ENCODE measurements around the gene USP6NL. TPM values are rescaled to one million over a fixed set of nuclear protein-coding genes. Genes with fewer than 3 reads are reported as not detected.

The USP6NL gene
- total RNA-seq, 4 donors from 2014 or later, result 10.4 to 14.9 (median 13.2) TPM

DNA sequence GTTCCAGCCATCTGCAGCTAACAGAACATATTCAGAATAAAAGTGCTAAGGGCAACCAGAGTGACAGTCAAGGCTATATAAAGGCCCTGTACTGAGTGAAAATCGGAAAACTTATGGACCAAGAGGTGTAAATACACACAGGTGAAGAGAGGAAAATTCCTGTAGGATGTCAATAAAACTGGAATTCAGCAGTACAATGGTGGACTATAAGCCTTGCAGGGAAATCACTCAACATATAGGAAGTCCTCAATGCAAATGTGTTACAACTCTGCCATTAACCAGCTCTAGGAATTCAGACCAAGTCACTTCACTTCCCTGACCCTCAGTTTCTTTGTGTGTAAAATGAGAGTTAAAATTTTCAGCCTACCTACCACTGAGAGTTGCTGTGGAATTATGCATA is 7.7 kb downstream of the USP6NL start:
- TF ChIP-seq POLR2A (IDR thresholded peaks at IDR 0.05; ENCODE audit: low read depth), result no peak
- no peak for TF ChIP-seq POLR2AphosphoS5 (IDR thresholded peaks at IDR 0.05)
- TF ChIP-seq, protein P1, sequence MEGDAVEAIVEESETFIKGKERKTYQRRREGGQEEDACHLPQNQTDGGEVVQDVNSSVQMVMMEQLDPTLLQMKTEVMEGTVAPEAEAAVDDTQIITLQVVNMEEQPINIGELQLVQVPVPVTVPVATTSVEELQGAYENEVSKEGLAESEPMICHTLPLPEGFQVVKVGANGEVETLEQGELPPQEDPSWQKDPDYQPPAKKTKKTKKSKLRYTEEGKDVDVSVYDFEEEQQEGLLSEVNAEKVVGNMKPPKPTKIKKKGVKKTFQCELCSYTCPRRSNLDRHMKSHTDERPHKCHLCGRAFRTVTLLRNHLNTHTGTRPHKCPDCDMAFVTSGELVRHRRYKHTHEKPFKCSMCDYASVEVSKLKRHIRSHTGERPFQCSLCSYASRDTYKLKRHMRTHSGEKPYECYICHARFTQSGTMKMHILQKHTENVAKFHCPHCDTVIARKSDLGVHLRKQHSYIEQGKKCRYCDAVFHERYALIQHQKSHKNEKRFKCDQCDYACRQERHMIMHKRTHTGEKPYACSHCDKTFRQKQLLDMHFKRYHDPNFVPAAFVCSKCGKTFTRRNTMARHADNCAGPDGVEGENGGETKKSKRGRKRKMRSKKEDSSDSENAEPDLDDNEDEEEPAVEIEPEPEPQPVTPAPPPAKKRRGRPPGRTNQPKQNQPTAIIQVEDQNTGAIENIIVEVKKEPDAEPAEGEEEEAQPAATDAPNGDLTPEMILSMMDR (IDR thresholded peaks at IDR 0.05), result no peak
- no peak for TF ChIP-seq EP300 (IDR thresholded peaks at IDR 0.05)
- no peak overlapping the region for H3K27ac ChIP-seq (replicated peaks in 1 of 4)
- DNase-seq (ENCODE audit: extremely low spot score), result no peak
- 93% methylated on average over 1 of the region's 1 CpG for WGBS
- intact Hi-C loops (cut with DNase I), result no loop called here
- H3K9me3 ChIP-seq, result no peaks in the 10 kb centered on the region
- H3K4me3 ChIP-seq, result no peak overlapping the region
- H3K36me3 ChIP-seq, result no peaks in the 10 kb centered on the region
- no peaks in the 10 kb centered on the region for H3K27me3 ChIP-seq
- peaks cover 0 to 11% (median 4%) of the 10 kb centered on the region in 4 donors for H3K4me1 ChIP-seq

DNA sequence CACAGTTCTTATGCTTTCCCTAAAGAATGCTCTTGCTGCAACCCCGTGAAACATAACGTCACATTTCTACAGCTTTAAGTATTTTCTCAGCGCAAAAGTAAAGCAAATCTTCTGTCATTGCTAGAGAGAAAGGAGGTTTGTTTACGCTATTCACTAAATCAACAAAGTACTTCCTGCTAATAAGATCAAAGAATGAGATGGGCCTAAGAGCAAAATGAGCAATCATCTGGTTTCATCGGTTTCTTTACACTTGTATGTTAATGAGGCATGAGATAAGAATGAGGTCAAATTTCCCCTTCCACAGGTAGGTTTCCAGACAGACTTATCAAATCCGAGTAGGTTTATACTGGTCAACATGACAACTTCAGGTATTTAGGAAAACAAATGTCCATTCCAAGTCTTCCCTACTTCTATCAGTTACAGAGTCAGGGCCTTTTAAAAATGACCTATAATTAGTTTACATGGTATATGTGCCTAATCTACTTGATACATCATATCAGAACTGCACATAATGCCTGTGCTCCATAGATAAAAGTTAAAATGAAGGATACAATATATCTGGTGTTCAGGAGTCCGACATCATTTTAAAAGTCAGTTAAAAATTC is 8.4 kb downstream of the USP6NL start:
- no peak overlapping the region for H3K27ac ChIP-seq (replicated peaks in 1 of 4)
- intact Hi-C loops (cut with DNase I), result no loop called here
- no peak for DNase-seq (ENCODE audit: extremely low spot score)
- no peak overlapping the region for H3K4me3 ChIP-seq
- no peaks in the 10 kb centered on the region for H3K27me3 ChIP-seq
- no peak for TF ChIP-seq POLR2A (IDR thresholded peaks at IDR 0.05; ENCODE audit: low read depth)
- TF ChIP-seq, protein P1 (IDR thresholded peaks at IDR 0.05), result no peak
- no peak for TF ChIP-seq EP300 (IDR thresholded peaks at IDR 0.05)
- no peak for TF ChIP-seq POLR2AphosphoS5 (IDR thresholded peaks at IDR 0.05)
- WGBS, result 82% methylated on average over 7 of the region's 7 CpGs
- H3K4me1 ChIP-seq, result peaks cover 0 to 8% (median 4%) of the 10 kb centered on the region in 4 donors
- no peaks in the 10 kb centered on the region for H3K36me3 ChIP-seq
- no peaks in the 10 kb centered on the region for H3K9me3 ChIP-seq

DNA sequence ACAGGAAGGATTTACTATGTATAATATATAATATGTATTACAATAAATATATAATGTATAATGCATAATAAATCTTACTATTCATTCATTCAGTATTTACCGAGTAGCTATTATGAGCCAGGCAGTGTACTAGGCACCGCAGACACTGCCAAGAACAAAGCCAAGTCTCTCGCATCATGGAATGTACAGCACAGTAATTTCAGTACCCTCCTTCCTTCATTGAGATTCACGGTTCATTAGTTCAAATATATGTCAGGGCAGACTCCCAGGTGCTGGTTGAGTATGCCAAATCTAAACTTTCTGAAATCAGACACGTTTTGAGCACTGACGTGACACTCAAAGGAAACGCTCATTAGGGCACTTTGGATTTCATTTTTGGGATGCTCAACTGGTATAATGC is 9.1 kb downstream of the USP6NL start:
- no peak for DNase-seq (ENCODE audit: extremely low spot score)
- 91% methylated on average over 7 of the region's 7 CpGs for WGBS
- Histone ChIP-seq H3K9me3 (no peaks in the 10 kb centered on the region), H3K4me1 (peaks cover 0 to 8% (median 4%) of the 10 kb centered on the region in 4 donors), H3K27me3 (no peaks in the 10 kb centered on the region), H3K36me3 (no peaks in the 10 kb centered on the region), H3K27ac (replicated peaks in 1 of 4) (no peak overlapping the region), H3K4me3 (no peak overlapping the region)
- intact Hi-C loops (cut with DNase I), result no loop called here
- TF ChIP-seq POLR2A (IDR thresholded peaks at IDR 0.05; ENCODE audit: low read depth), result no peak
- TF ChIP-seq POLR2AphosphoS5 (IDR thresholded peaks at IDR 0.05), result no peak

DNA sequence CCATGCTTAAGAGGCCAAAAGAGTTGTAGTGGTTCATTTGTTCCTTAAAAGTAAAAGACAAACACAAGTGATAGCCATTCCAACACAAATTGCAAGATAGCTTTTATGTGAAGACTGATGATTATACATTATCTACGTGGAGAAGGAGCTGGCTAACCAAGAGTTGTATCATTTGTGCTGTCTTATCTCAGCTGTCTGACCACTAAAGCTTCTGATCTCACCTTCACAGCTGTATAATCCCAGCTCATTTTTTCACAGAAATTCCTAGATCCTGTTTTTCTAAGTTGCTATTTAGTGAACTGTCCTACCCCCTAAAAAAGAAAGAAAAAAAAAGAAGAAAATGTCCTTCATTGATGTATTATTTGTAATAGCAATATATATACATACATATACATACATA is 9.8 kb downstream of the USP6NL start:
- Histone ChIP-seq H3K4me3 (no peak overlapping the region), H3K27ac (replicated peaks in 1 of 4) (no peak overlapping the region), H3K9me3 (no peaks in the 10 kb centered on the region), H3K4me1 (peaks cover 0 to 8% (median 4%) of the 10 kb centered on the region in 4 donors), H3K27me3 (no peaks in the 10 kb centered on the region), H3K36me3 (no peaks in the 10 kb centered on the region)
- intact Hi-C loops (cut with DNase I), result no loop called here
- WGBS, result 95% methylated on average over 1 of the region's 1 CpG
- DNase-seq (ENCODE audit: extremely low spot score), result no peak
- TF ChIP-seq POLR2A (IDR thresholded peaks at IDR 0.05; ENCODE audit: low read depth) (no peak), POLR2AphosphoS5 (IDR thresholded peaks at IDR 0.05) (no peak), EP300 (IDR thresholded peaks at IDR 0.05) (no peak)
- TF ChIP-seq, protein P1 (IDR thresholded peaks at IDR 0.05), result no peak

DNA sequence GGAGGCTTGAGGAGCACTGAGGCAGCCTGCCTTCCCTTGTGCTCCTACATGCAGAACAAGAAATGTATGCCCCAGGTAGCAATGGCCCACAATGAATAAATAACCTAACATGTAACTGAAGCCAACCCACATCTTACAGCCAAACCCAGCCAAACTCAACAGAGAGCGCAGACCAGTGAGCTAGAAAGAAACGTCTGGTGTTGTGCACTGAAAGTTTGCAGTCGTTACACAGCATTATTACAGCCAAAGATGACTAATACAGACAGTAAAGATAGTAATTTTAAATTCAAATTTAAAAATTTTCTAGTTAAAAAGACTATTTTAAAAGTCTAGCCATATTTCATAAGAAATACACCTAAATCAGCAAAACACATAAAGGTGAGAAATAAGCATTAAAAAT is 11.2 kb downstream of the USP6NL start:
- Histone ChIP-seq H3K36me3 (no peaks in the 10 kb centered on the region), H3K4me1 (peaks cover 0 to 12% (median 5%) of the 10 kb centered on the region in 4 donors), H3K27ac (replicated peaks in 1 of 4) (no peak overlapping the region), H3K9me3 (no peaks in the 10 kb centered on the region), H3K27me3 (no peaks in the 10 kb centered on the region), H3K4me3 (no peak overlapping the region)
- TF ChIP-seq, protein P1 (IDR thresholded peaks at IDR 0.05), result no peak
- no peak for TF ChIP-seq POLR2A (IDR thresholded peaks at IDR 0.05; ENCODE audit: low read depth)
- TF ChIP-seq POLR2AphosphoS5 (IDR thresholded peaks at IDR 0.05), result no peak
- TF ChIP-seq EP300 (IDR thresholded peaks at IDR 0.05), result no peak
- WGBS, result 98% methylated on average over 3 of the region's 3 CpGs
- intact Hi-C loops (cut with DNase I), result no loop called here
- no peak for DNase-seq (ENCODE audit: extremely low spot score)

All from esophagus muscularis mucosa (tissue), 4 donors.